Measurements from ENCODE around the gene SFSWAP. TPM values are rescaled to one million over a fixed set of nuclear protein-coding genes. Genes with fewer than 3 reads are reported as not detected.
A peak's percentile ranks its signal among the peaks of the same experiment; 100 is the strongest.

SFSWAP gene
- total RNA-seq, 2 donors from 2014 or later, result 58.5 to 61.5 TPM

DNA sequence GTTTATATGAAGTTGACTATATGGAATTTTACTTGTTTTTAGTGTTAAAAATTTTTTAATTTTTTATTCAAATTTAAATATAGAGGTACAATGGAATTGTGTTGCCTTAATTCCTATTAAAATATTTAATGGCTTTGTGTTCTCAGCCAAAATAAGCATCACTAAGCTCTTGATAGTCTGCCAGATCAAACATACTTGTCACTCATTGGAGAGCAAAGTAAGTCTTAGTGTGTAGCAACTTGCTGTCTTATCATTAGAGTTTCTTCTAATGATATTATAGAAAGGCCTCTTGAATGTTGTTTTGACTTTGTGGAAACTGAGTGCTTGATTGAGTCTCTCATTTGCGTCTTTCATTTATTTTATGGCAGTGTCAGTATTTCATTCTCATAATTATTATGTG lies 10.7 kb downstream of the SFSWAP start:
- Mint-ChIP-seq H3K27ac (peak overlapping the region; percentile 34), H3K4me1 (ENCODE audit: low read depth) (peaks cover 5% of the 10 kb centered on the region), H3K4me3 (no peak overlapping the region), H3K27me3 (ENCODE audit: low read depth) (no peaks in the 10 kb centered on the region), H3K36me3 (ENCODE audit: insufficient read depth in 2 of 2) (peaks cover 6 to 26% of the 10 kb centered on the region in 2 donors), H3K9me3 (no peaks in the 10 kb centered on the region)
- DNase-seq (no peak), ATAC-seq (replicated peaks in 1 of 2) (no peak)

GRCh38 chr12:131723532-131723931 lies 12.6 kb downstream of the SFSWAP start:
- peaks cover 5% of the 10 kb centered on the region for H3K4me1 Mint-ChIP-seq (ENCODE audit: low read depth)
- H3K36me3 Mint-ChIP-seq (ENCODE audit: insufficient read depth in 2 of 2), result peaks cover 6 to 25% of the 10 kb centered on the region in 2 donors
- DNase-seq, result no peak
- no peak overlapping the region for H3K27ac Mint-ChIP-seq
- no peaks in the 10 kb centered on the region for H3K27me3 Mint-ChIP-seq (ENCODE audit: low read depth)
- H3K4me3 Mint-ChIP-seq, result no peak overlapping the region
- H3K9me3 Mint-ChIP-seq, result no peaks in the 10 kb centered on the region
- ATAC-seq (replicated peaks in 1 of 2), result no peak

GRCh38 chr12:131724534-131724933 lies 13.6 kb downstream of the SFSWAP start:
- Mint-ChIP-seq H3K4me1 (ENCODE audit: low read depth) (peaks cover 5% of the 10 kb centered on the region), H3K36me3 (ENCODE audit: insufficient read depth in 2 of 2) (peaks cover 6 to 24% of the 10 kb centered on the region in 2 donors), H3K9me3 (no peaks in the 10 kb centered on the region), H3K27me3 (ENCODE audit: low read depth) (no peaks in the 10 kb centered on the region), H3K4me3 (no peak overlapping the region), H3K27ac (peak overlapping the region; percentile 35)
- DNase-seq, result no peak
- no peak for ATAC-seq (replicated peaks in 1 of 2)

- H3K9me3 Mint-ChIP-seq, result no peaks in the 10 kb centered on the region
- H3K27ac Mint-ChIP-seq, result no peak overlapping the region
- H3K4me3 Mint-ChIP-seq, result no peak overlapping the region
- H3K36me3 Mint-ChIP-seq (ENCODE audit: insufficient read depth in 2 of 2), result peaks cover 6 to 20% of the 10 kb centered on the region in 2 donors
- peaks cover 5% of the 10 kb centered on the region for H3K4me1 Mint-ChIP-seq (ENCODE audit: low read depth)
- ATAC-seq (replicated peaks in 1 of 2) (no peak), DNase-seq (no peak)
- no peaks in the 10 kb centered on the region for H3K27me3 Mint-ChIP-seq (ENCODE audit: low read depth)
Measured at GRCh38 chr12:131725503-131725902, 14.6 kb downstream of the SFSWAP start.

DNA sequence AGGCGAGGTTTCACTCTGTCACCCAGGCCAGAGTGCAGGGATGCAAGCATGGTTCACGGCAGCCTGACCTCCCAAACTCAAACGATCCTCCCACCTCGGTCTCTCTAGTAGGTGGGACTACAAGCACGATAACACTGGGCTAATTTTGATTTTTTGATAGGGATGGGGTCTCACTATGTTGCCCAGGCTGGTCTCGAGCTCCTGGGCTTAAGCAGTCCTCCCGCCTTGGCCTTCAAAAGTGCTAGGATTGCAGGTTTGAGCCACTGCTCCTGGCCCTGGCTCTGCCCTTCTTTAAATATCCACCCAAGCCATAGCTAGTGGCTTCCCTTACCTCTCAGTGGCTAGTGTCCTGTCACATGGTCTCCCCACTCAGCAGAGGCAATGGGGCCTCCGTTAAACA lies 17.8 kb downstream of the SFSWAP start:
- Mint-ChIP-seq H3K4me3 (no peak overlapping the region), H3K4me1 (ENCODE audit: low read depth) (no peaks in the 10 kb centered on the region), H3K27me3 (ENCODE audit: low read depth) (no peaks in the 10 kb centered on the region), H3K27ac (no peak overlapping the region), H3K36me3 (ENCODE audit: insufficient read depth in 2 of 2) (peaks cover 8 to 10% of the 10 kb centered on the region in 2 donors), H3K9me3 (no peaks in the 10 kb centered on the region)
- DNase-seq (no peak), ATAC-seq (replicated peaks in 1 of 2) (no peak)

GRCh38 chr12:131729254-131729955 lies 18.5 kb downstream of the SFSWAP start:
- Mint-ChIP-seq H3K4me1 (ENCODE audit: low read depth) (no peaks in the 10 kb centered on the region), H3K4me3 (no peak overlapping the region), H3K9me3 (no peaks in the 10 kb centered on the region), H3K27me3 (ENCODE audit: low read depth) (no peaks in the 10 kb centered on the region), H3K27ac (no peak overlapping the region), H3K36me3 (ENCODE audit: insufficient read depth in 2 of 2) (peaks cover 8 to 14% of the 10 kb centered on the region in 2 donors)
- DNase-seq, result no peak
- no peak for ATAC-seq (replicated peaks in 1 of 2)

DNA sequence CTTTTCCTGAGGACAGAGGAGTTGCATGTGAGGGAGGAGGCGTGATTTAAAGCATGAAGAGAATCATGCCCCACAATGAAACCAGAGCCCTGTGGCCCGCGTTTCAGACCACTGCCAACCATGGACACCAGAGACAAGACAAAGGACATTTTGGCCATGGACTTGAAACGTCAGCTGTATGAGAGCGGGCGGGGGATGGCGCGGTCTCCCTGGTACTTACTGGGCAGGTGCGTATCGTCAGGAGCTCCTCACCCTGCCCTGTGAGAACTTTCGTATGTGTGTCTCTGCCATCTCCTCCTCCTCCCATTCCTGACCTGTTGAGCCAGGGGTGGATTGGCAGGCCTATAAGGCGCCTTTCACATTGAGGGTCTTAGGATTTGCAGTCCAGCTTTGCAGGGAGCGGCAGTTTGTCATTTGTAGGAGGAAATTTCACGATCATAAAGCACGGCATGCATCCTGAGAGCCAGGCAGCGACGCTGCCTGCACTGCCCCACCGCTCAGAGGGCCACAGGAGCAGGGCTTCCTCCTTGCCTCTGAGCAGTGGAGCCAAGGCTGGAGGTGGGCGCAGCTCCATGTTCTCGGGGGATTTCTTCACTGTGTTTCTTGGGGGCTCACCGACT lies 22.2 kb downstream of the SFSWAP start:
- no peak overlapping the region for H3K27ac Mint-ChIP-seq
- no peak for ATAC-seq (replicated peaks in 1 of 2)
- peaks cover 7 to 8% of the 10 kb centered on the region in 2 donors for H3K36me3 Mint-ChIP-seq (ENCODE audit: insufficient read depth in 2 of 2)
- peaks cover 8% of the 10 kb centered on the region for H3K4me1 Mint-ChIP-seq (ENCODE audit: low read depth)
- H3K4me3 Mint-ChIP-seq, result no peak overlapping the region
- DNase-seq, result no peak
- no peaks in the 10 kb centered on the region for H3K27me3 Mint-ChIP-seq (ENCODE audit: low read depth)
- no peaks in the 10 kb centered on the region for H3K9me3 Mint-ChIP-seq

DNA sequence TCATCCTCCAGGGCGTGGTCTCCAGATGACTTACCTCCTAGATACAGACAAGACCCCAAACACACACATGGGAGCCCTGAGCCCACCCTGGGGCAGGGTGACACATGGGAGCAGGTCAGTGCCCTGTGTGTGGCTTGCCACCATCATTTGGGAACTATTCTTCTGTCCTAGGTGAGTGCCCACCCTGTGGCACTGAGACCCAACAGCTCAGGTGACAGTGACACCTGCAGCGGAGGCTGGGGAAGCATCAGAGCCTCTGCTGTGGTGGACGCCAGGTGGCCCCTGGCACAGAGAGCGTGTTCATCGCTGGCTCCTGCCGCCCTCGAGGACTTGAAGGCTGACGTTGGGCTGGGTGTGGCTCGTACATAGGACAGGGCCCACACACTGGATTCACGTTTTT lies 23.0 kb downstream of the SFSWAP start:
- Mint-ChIP-seq H3K27me3 (ENCODE audit: low read depth) (no peaks in the 10 kb centered on the region), H3K36me3 (ENCODE audit: insufficient read depth in 2 of 2) (peaks cover 7 to 8% of the 10 kb centered on the region in 2 donors), H3K4me1 (ENCODE audit: low read depth) (peaks cover 8% of the 10 kb centered on the region), H3K27ac (no peak overlapping the region), H3K4me3 (no peak overlapping the region), H3K9me3 (no peaks in the 10 kb centered on the region)
- ATAC-seq (replicated peaks in 1 of 2) (no peak), DNase-seq (no peak)

DNA sequence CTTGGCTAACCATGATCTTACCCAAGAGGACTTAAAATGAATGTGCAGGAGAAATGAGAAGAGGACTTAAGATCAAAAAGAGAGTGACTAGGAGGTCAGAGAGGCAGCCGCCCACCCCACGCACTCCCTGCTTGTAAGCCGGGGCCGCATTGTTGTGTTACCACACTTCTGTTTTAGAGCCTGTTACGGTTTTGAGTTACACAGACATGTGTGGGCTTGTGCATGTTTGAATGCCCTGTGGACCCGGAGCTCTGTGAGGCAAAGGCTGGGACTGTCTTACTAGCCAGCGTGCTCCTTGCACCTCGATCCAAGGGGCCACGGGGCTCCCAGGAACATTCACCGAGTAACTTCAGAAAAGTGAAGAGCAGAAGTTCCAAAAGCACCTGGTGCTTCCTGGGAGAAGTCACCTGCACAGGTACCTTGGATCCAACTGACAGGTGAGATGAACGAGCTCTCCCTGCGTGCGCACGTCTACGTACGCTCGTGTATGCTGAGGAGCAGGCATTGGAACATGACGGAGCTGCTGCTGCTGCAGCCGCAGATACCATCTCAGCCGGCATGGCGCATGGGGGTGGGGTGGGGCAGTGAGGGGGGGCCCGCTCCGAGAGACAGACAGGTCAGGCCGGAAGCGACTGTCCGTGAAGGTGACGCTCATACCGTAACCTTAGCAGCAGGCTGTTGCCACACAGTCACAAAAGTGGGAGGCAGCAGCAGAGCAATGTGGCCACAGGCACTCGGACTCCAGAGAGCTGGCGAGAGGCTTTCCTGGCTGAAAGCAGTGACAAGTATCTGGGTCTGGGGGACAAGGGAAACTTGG lies 23.7 kb downstream of the SFSWAP start:
- Mint-ChIP-seq H3K4me3 (no peak overlapping the region), H3K36me3 (ENCODE audit: insufficient read depth in 2 of 2) (peaks cover 7 to 8% of the 10 kb centered on the region in 2 donors), H3K27ac (no peak overlapping the region), H3K9me3 (no peaks in the 10 kb centered on the region), H3K27me3 (ENCODE audit: low read depth) (no peaks in the 10 kb centered on the region), H3K4me1 (ENCODE audit: low read depth) (peaks cover 8% of the 10 kb centered on the region)
- no peak for DNase-seq
- ATAC-seq (replicated peaks in 1 of 2), result no peak

DNA sequence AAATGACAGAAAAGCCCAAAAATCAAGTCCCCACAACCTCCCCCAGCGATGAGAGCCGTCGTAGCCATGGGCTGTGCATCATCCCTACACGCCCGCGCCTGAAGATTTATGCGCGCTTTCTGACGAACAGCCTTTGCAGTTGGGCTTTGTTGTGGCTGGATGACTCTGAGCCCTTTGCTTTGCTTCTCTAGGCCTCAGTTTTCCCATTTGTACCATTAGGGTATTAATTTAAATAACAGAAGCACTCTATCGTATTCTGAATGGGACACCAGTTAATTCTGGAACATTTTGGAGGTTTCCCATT lies 24.2 kb downstream of the SFSWAP start:
- no peak for ATAC-seq (replicated peaks in 1 of 2)
- Mint-ChIP-seq H3K36me3 (ENCODE audit: insufficient read depth in 2 of 2) (peaks cover 7 to 8% of the 10 kb centered on the region in 2 donors), H3K4me3 (no peak overlapping the region), H3K9me3 (no peaks in the 10 kb centered on the region), H3K4me1 (ENCODE audit: low read depth) (peaks cover 8% of the 10 kb centered on the region), H3K27ac (no peak overlapping the region), H3K27me3 (ENCODE audit: low read depth) (no peaks in the 10 kb centered on the region)
- DNase-seq, result no peak

GRCh38 chr12:131735476-131736445 lies 24.9 kb downstream of the SFSWAP start:
- no peak overlapping the region for H3K4me3 Mint-ChIP-seq
- no peak overlapping the region for H3K27ac Mint-ChIP-seq
- no peaks in the 10 kb centered on the region for H3K27me3 Mint-ChIP-seq (ENCODE audit: low read depth)
- peaks cover 8 to 11% of the 10 kb centered on the region in 2 donors for H3K36me3 Mint-ChIP-seq (ENCODE audit: insufficient read depth in 2 of 2)
- DNase-seq (no peak), ATAC-seq (replicated peaks in 1 of 2) (no peak)
- peaks cover 8% of the 10 kb centered on the region for H3K4me1 Mint-ChIP-seq (ENCODE audit: low read depth)
- H3K9me3 Mint-ChIP-seq, result no peaks in the 10 kb centered on the region

GRCh38 chr12:131736446-131737149 lies 25.7 kb downstream of the SFSWAP start:
- Mint-ChIP-seq H3K4me3 (no peak overlapping the region), H3K36me3 (ENCODE audit: insufficient read depth in 2 of 2) (peaks cover 5 to 10% of the 10 kb centered on the region in 2 donors), H3K4me1 (ENCODE audit: low read depth) (peaks cover 8% of the 10 kb centered on the region), H3K27me3 (ENCODE audit: low read depth) (no peaks in the 10 kb centered on the region), H3K27ac (no peak overlapping the region), H3K9me3 (no peaks in the 10 kb centered on the region)
- ATAC-seq (replicated peaks in 1 of 2) (no peak), DNase-seq (no peak)

Data from activated T-cell treated with anti-CD3 and anti-CD28 coated beads, Interleukin-2, amount 50 U/mL, for 72 hours (primary cell).